Glutamatergic neuron (in vitro differentiated cells): ENCODE results near the gene NEB. TPM values are rescaled to one million over a fixed set of nuclear protein-coding genes. Genes with fewer than 3 reads are reported as not detected.

ENCODE experiments used
- DNase-seq: peaks from one replicate; pipeline ENCODE4 v3.0.0; 2022
- H3K27ac Mint-ChIP-seq: one replicate; pipeline ENCODE4 v1.8.0; 2020; ENCODE audit warnings: mild to moderate bottlenecking, mixed read lengths, inconsistent platforms; ENCODE audit not compliant: unreplicated experiment
- H3K27me3 Mint-ChIP-seq: one replicate; pipeline ENCODE4 v1.8.0; 2020; ENCODE audit warnings: mild to moderate bottlenecking, moderate library complexity, mixed read lengths, inconsistent platforms; ENCODE audit not compliant: unreplicated experiment
- H3K36me3 Mint-ChIP-seq: one replicate; pipeline ENCODE4 v1.8.0; 2020; ENCODE audit warnings: mild to moderate bottlenecking, mixed read lengths, inconsistent platforms; ENCODE audit not compliant: unreplicated experiment
- H3K4me1 Mint-ChIP-seq: one replicate; pipeline ENCODE4 v1.8.0; 2020; ENCODE audit warnings: mild to moderate bottlenecking, low read depth, mixed read lengths, inconsistent platforms; ENCODE audit not compliant: unreplicated experiment
- H3K4me3 Mint-ChIP-seq: one replicate; pipeline ENCODE4 v1.8.0; 2020; ENCODE audit warnings: mild to moderate bottlenecking, mixed read lengths, inconsistent platforms; ENCODE audit not compliant: unreplicated experiment
- H3K9me3 Mint-ChIP-seq: one replicate; pipeline ENCODE4 v1.8.0; 2020; ENCODE audit warnings: mild to moderate bottlenecking, moderate library complexity, mixed read lengths, inconsistent platforms; ENCODE audit not compliant: unreplicated experiment
- CTCF ChIP-seq: fragments of 200-600 bp; sonication (generic); IDR thresholded peaks from one replicate; pipeline ENCODE4 v1.5.0; 2021; ENCODE audit not compliant: partially characterized antibody, unreplicated experiment
- total RNA-seq: library from RNA; stranded (reverse); fragmentation: NEBNext Ultra II Directional; extraction: Animal tissue kit (Norgen Biotek cat#: 25700); gene quantifications from one replicate; pipeline ENCODE4 v1.2.1, GENCODE V29; 2021; ENCODE audit not compliant: unreplicated experiment

NEB gene
- total RNA-seq, 1 donor from 2014 or later: 0.59 TPM

- Mint-ChIP-seq H3K9me3 (no peaks in the 10 kb centered on the region), H3K4me1 (peaks cover 2% of the 10 kb centered on the region), H3K4me3 (no peak overlapping the region), H3K27ac (no peak overlapping the region), H3K27me3 (no peaks in the 10 kb centered on the region), H3K36me3 (no peaks in the 10 kb centered on the region)
- DNase-seq: no peak
- TF ChIP-seq CTCF: no peak
Measured at GRCh38 chr2:151570191-151570590, 164.1 kb downstream of the NEB start.

GRCh38 chr2:151569167-151569566, 165.1 kb downstream of the NEB start:
- no peak overlapping the region for H3K4me3 Mint-ChIP-seq
- peaks cover 2% of the 10 kb centered on the region for H3K4me1 Mint-ChIP-seq
- H3K27ac Mint-ChIP-seq: no peak overlapping the region
- no peaks in the 10 kb centered on the region for H3K36me3 Mint-ChIP-seq
- DNase-seq: no peak
- H3K27me3 Mint-ChIP-seq: no peaks in the 10 kb centered on the region
- no peak for TF ChIP-seq CTCF
- no peaks in the 10 kb centered on the region for H3K9me3 Mint-ChIP-seq

GRCh38 chr2:151568501-151568900, 165.8 kb downstream of the NEB start:
- no peaks in the 10 kb centered on the region for H3K36me3 Mint-ChIP-seq
- H3K27ac Mint-ChIP-seq: no peak overlapping the region
- no peaks in the 10 kb centered on the region for H3K9me3 Mint-ChIP-seq
- TF ChIP-seq CTCF: no peak
- H3K27me3 Mint-ChIP-seq: no peaks in the 10 kb centered on the region
- H3K4me3 Mint-ChIP-seq: no peak overlapping the region
- no peak for DNase-seq
- H3K4me1 Mint-ChIP-seq: peaks cover 2% of the 10 kb centered on the region

GRCh38 chr2:151567006-151567405, 167.3 kb downstream of the NEB start:
- H3K36me3 Mint-ChIP-seq: no peaks in the 10 kb centered on the region
- H3K9me3 Mint-ChIP-seq: no peaks in the 10 kb centered on the region
- H3K27me3 Mint-ChIP-seq: no peaks in the 10 kb centered on the region
- no peak for DNase-seq
- no peak overlapping the region for H3K4me3 Mint-ChIP-seq
- no peak for TF ChIP-seq CTCF
- peaks cover 2% of the 10 kb centered on the region for H3K4me1 Mint-ChIP-seq
- H3K27ac Mint-ChIP-seq: no peak overlapping the region

- no peaks in the 10 kb centered on the region for H3K27me3 Mint-ChIP-seq
- H3K9me3 Mint-ChIP-seq: no peaks in the 10 kb centered on the region
- no peak overlapping the region for H3K27ac Mint-ChIP-seq
- peaks cover 4% of the 10 kb centered on the region for H3K4me1 Mint-ChIP-seq
- H3K36me3 Mint-ChIP-seq: no peaks in the 10 kb centered on the region
- no peak overlapping the region for H3K4me3 Mint-ChIP-seq
- no peak for DNase-seq
- TF ChIP-seq CTCF: no peak
Measured at GRCh38 chr2:151562398-151562797, 171.9 kb downstream of the NEB start.
